Kidney (tissue), 14 donors: Measurements from ENCODE around the gene ZP2. TPM values are rescaled to one million over a fixed set of nuclear protein-coding genes. Genes with fewer than 3 reads are reported as not detected.
A peak's percentile ranks its signal among the peaks of the same experiment; 100 is the strongest.
"Not testable (repeated sequence)": the region's sequence is repeated elsewhere in the genome, so short reads cannot be mapped to it uniquely, and the experiment has no call there.

Source experiments
- DNase-seq, 5 donors: peaks; one replicate each; pipeline ENCODE4 v3.0.0-alpha.2; 2013 to 2020
- FAIRE-seq: peaks from 2 replicates; lab custom pipeline; 2012; peaks lifted over from hg19 to GRCh38; lab: Jason Lieb, UNC
- H3K27ac ChIP-seq, 2 donors: one replicate each; pipeline ENCODE4 v1.7.0; 2013; ENCODE audit warnings: low read depth in 2 of 2, low read length in 2 of 2, inconsistent platforms in 1 of 2
- H3K27me3 ChIP-seq: one replicate; pipeline ENCODE4 v1.7.1; 2013; ENCODE audit warnings: low read length, inconsistent platforms; ENCODE audit not compliant: control insufficient read depth, insufficient read depth
- H3K36me3 ChIP-seq, 3 donors: one replicate each; pipeline versions ENCODE4 v1.7.0 to v1.7.1; 2013; ENCODE audit warnings: low read length in 3 of 3, control low read depth in 1 of 3, inconsistent platforms in 1 of 3; ENCODE audit not compliant: insufficient read depth in 3 of 3, control insufficient read depth in 2 of 3
- H3K4me1 ChIP-seq, 3 donors: one replicate each; pipeline versions ENCODE4 v1.7.0 to v1.7.1; 2013; ENCODE audit warnings: low read length in 3 of 3, inconsistent platforms in 1 of 3, low read depth in 1 of 3; ENCODE audit not compliant: control insufficient read depth in 2 of 3, insufficient read depth in 2 of 3
- H3K4me3 ChIP-seq, 3 donors: one replicate each; pipeline versions ENCODE4 v1.7.0 to v1.8.1; 2013; ENCODE audit warnings: low read length in 3 of 3, control low read depth in 1 of 3, inconsistent platforms in 1 of 3
- H3K9ac ChIP-seq, 3 donors: one replicate each; pipeline versions ENCODE4 v1.7.0 to v1.7.1; 2013; ENCODE audit warnings: low read length in 3 of 3, control low read depth in 1 of 3, inconsistent platforms in 1 of 3
- H3K9me3 ChIP-seq, 3 donors: one replicate each; pipeline versions ENCODE4 v1.7.0 to v1.7.1; 2013; ENCODE audit warnings: low read length in 3 of 3, control low read depth in 1 of 3, inconsistent platforms in 1 of 3; ENCODE audit not compliant: control insufficient read depth in 2 of 3, insufficient read depth in 1 of 3
- intact Hi-C: fragments of 100-400 bp; cut with DNase I; formaldehyde crosslinking; loops from one replicate; pipeline ENCODE4 v1.11.1; 2022
- polyA plus RNA-seq: library from polyadenylated mRNA; stranded (reverse); fragments of 350-450 nt; fragmentation: Illumina TruSeq; extraction: RNeasy Lipid Tissue Mini Kit (QIAGEN cat#74804); gene quantifications from one replicate; pipeline ENCODE4 v1.2.3, GENCODE V29; 2014; ENCODE audit warnings: low read depth, low replicate concordance; ENCODE audit not compliant: insufficient read depth
- total RNA-seq: library from RNA; stranded (reverse); fragmentation: NEBNext Ultra II Directional; extraction: Animal tissue kit (Norgen Biotek cat#: 25700); gene quantifications from one replicate; pipeline ENCODE4 v1.2.1, GENCODE V29; 2021
- TF ChIP-seq, protein P1 (sequence below): IDR thresholded peaks from 3 replicates; pipeline ENCODE4 v1.5.1; 2012; ENCODE audit warnings: mild to moderate bottlenecking, moderate library complexity, borderline replicate concordance; ENCODE audit not compliant: insufficient read depth; ENCODE audit errors: extremely low read depth
- donor health status: control.
- donor health status: control.
- donor health status: control.
- donor health status: control.
- donor health status: control.
- donor health status: DM: yes; HTN: yes; CAD: no.
- donor health status: Normal renal cell carcinoma (clear cell type).

The ZP2 gene
- total and polyA plus RNA-seq, 2 donors from 2014 or later = not detected

DNA sequence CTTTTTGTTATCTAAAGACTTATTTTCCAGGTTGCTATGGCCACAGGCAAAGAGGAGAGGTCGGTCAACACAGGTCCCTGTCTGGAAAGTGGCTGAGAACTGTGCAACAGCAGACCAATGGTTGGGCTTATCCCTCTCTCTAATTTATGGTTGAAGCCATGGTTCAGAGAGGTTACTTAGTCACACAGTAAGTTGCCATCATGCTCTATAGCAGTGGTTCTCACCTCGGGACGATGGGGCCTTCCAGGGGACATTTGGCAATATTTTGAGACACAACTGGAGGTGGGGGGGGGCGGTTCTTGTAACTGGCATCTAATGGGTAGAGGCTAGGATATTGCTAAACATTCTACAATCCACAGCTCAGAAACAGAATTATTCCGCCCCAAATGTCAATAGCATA lies 53.7 kb downstream of the ZP2 start:
- TF ChIP-seq, protein P1, sequence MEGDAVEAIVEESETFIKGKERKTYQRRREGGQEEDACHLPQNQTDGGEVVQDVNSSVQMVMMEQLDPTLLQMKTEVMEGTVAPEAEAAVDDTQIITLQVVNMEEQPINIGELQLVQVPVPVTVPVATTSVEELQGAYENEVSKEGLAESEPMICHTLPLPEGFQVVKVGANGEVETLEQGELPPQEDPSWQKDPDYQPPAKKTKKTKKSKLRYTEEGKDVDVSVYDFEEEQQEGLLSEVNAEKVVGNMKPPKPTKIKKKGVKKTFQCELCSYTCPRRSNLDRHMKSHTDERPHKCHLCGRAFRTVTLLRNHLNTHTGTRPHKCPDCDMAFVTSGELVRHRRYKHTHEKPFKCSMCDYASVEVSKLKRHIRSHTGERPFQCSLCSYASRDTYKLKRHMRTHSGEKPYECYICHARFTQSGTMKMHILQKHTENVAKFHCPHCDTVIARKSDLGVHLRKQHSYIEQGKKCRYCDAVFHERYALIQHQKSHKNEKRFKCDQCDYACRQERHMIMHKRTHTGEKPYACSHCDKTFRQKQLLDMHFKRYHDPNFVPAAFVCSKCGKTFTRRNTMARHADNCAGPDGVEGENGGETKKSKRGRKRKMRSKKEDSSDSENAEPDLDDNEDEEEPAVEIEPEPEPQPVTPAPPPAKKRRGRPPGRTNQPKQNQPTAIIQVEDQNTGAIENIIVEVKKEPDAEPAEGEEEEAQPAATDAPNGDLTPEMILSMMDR = no peak
- peak in 1 of 5 donors; percentile 48 for DNase-seq
- Histone ChIP-seq H3K27me3 (no peaks in the 10 kb centered on the region), H3K36me3 (no peaks in the 10 kb centered on the region), H3K27ac (no peak overlapping the region), H3K4me1 (peaks cover 0 to 17% (median 15%) of the 10 kb centered on the region in 3 donors), H3K4me3 (peak overlapping the region in 1 of 3 donors; percentile 84), H3K9me3 (no peaks in the 10 kb centered on the region), H3K9ac (peak overlapping the region in 1 of 3 donors; percentile 53)
- no peak for FAIRE-seq
- intact Hi-C loops = no loop called here

DNA sequence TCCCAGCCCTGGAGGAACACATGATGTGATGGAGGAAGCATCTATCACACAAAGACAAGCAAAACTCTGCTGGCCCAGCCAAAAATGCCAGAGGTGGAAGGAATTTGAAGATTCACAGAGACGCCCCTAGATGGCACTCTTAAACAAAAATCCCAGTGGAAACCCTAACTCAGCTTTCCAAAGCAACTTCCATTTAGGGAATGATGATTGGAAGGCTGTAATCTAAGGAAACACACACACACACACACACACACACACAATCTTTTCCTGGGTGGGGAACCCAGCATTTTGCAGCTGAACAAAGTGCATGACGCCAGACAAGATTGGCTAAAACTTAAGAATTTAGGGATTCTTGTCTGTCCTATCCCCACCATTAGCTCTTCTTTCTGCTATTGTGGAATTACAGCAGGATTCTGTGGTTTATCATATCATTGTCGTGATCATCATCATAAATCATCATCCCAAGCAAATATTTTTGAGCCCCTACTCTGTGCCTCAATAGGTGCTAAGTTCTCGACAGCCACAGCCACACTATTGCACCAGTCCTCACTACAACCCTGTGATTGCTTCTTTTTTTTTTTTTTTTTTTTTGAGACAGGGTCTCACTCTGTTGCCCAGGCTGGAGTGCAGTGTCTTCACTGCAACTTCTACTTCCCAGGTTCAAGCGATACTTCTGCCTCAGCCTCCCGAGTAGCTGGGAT lies 54.5 kb downstream of the ZP2 start:
- Histone ChIP-seq H3K36me3 (no peaks in the 10 kb centered on the region), H3K27me3 (no peaks in the 10 kb centered on the region), H3K4me1 (peaks cover 0 to 14% (median 12%) of the 10 kb centered on the region in 3 donors), H3K9me3 (no peaks in the 10 kb centered on the region), H3K27ac (no peak overlapping the region), H3K9ac (no peak overlapping the region), H3K4me3 (no peak overlapping the region)
- TF ChIP-seq, protein P1 = peak; percentile 62
- intact Hi-C loops = no loop called here
- peak in 4 of 5 donors; percentile 57 to 82 (median 66) for DNase-seq
- FAIRE-seq = no peak

DNA sequence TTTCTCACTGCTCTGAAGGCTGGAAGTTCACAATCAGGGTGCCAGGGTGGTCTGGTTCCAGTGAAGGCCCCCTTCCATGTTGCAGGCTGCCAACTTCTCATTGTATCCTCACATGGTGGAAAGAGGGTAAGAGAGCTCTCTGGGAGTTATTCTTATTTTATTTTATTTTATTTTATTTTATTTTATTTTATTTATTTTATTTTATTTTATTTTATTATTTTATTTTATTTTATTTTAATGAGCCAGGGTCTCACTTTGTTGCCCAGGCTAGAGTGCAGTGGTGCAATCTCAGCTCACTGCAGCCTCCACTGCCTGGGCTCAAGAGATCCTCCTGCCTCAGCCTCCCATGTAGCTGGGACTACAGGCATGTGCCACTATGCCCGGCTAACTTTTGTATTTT lies 55.4 kb downstream of the ZP2 start:
- intact Hi-C loops, H3K27ac ChIP-seq, H3K36me3 ChIP-seq, H3K9me3 ChIP-seq, DNase-seq, H3K9ac ChIP-seq, H3K27me3 ChIP-seq, FAIRE-seq, H3K4me3 ChIP-seq: not testable (repeated sequence)
- peaks cover 0 to 14% (median 12%) of the 10 kb centered on the region in 3 donors for H3K4me1 ChIP-seq

DNA sequence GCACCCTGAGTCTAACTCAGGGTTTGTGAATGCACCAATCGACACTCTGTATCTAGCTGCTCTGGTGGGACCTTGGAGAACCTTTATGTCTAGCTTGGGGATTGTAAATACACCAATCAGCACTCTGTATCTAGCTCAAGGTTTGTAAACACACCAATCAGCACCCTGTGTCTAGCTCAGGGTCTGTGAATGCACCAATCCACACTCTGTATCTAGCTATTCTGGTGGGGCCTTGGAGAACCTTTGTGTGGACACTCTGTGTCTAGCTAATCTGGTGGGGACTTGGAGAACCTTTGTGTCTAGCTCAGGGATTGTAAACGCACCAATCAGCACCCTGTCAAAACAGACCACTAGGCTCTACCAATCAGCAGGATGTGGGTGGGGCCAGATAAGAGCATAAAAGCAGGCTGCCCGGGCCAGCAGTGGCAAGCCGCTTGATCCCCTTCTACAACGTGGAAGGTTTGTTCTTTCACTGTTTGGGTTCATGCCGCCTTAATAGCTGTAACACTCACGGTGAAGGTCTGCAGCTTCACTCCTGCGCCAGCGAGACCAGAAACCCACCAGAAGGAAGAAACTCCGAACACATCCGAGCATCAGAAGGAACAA lies 58.1 kb downstream of the ZP2 start:
- FAIRE-seq, H3K9ac ChIP-seq, H3K27me3 ChIP-seq, H3K27ac ChIP-seq, H3K4me3 ChIP-seq, intact Hi-C loops, H3K9me3 ChIP-seq, H3K36me3 ChIP-seq, DNase-seq: not testable (repeated sequence)
- peaks cover 0 to 12% (median 5%) of the 10 kb centered on the region in 3 donors for H3K4me1 ChIP-seq

DNA sequence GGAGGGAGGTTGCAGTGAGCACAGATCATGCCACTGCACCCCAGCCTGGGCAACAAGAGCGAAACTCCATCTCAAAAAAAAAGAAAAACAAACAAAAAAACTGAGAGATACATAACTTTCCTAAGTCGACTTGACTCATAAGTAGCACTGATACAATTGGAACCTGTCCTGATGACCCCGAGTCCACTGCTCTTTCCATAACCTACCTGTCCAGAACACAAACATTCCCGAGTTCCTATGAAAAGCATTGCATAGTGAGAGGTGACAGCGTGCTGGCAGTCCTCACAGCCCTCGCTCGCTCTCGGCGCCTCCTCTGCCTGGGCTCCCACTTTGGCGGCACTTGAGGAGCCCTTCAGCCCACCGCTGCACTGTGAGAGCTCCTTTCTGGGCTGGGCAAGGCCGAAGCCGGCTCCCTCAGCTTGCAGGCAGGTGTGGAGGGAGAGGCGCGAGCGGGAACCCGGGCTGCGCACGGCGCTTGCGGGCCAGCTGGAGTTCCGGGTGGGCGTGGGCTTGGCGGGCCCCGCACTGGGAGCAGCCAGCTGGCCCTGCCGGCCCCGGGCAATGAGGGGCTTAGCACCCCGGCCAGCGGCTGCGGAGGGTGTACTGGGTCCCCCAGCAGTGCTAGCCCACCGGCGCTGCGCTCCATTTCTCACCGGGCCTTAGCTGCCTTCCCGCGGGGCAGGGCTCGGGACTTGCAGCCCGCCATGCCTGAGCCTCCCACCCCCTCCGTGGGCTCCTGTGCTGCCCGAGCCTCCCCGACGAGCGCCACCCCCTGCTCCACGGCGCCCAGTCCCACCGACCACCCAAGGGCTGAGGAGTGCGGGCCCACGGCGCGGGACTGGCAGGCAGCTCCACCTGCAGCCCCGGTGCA lies 59.0 kb downstream of the ZP2 start:
- H3K9ac ChIP-seq, DNase-seq, intact Hi-C loops, H3K9me3 ChIP-seq, H3K36me3 ChIP-seq, H3K4me3 ChIP-seq, H3K27ac ChIP-seq, H3K27me3 ChIP-seq, H3K4me1 ChIP-seq, FAIRE-seq: not testable (repeated sequence)
